Muscle of leg (tissue), 11 donors: Measurements from ENCODE around the gene ELL2. TPM values are rescaled to one million over a fixed set of nuclear protein-coding genes. Genes with fewer than 3 reads are reported as not detected.

ENCODE experiments used
- DNase-seq: peaks from one replicate; pipeline ENCODE4 v3.0.0; 2013
- H3K27ac ChIP-seq: one replicate; pipeline ENCODE4 v1.5.1; 2013; ENCODE audit warnings: mild to moderate bottlenecking, low read length, control low read depth
- H3K27me3 ChIP-seq: one replicate; pipeline ENCODE4 v1.6.1; 2013; ENCODE audit warnings: low read length; ENCODE audit not compliant: control insufficient read depth, insufficient read depth
- H3K36me3 ChIP-seq: one replicate; pipeline ENCODE4 v1.6.1; 2013; ENCODE audit warnings: low read length; ENCODE audit not compliant: control insufficient read depth, insufficient read depth
- H3K4me1 ChIP-seq: one replicate; pipeline ENCODE4 v1.6.1; 2013; ENCODE audit warnings: low read length; ENCODE audit not compliant: control insufficient read depth, insufficient read depth
- H3K4me3 ChIP-seq: one replicate; pipeline ENCODE4 v1.5.1; 2013; ENCODE audit warnings: low read length, control low read depth
- H3K9me3 ChIP-seq: replicated peaks from 2 replicates; pipeline ENCODE4 v1.6.1; 2013; ENCODE audit warnings: low read depth, low read length; ENCODE audit not compliant: control insufficient read depth
- WGBS: methylation state at CpG from one replicate; pipeline ENCODE4 v1.1.5; 2013; ENCODE audit warnings: missing lambda C conversion rate; ENCODE audit not compliant: insufficient coverage; 5-methylcytosine and 5-hydroxymethylcytosine counted together
- polyA plus RNA-seq, 8 donors: library from polyadenylated mRNA; unstranded; fragments of 120-200 nt; gene quantifications; one replicate each; pipeline versions ENCODE4 v1.2.1 to v1.2.3, GENCODE V29; 2013; ENCODE audit warnings: inconsistent platforms in 1 of 8, low replicate concordance in 1 of 8; ENCODE audit not compliant: insufficient read length in 8 of 8, insufficient read depth in 1 of 8
- total RNA-seq: library from RNA; stranded (reverse); fragments of 120-200 nt; gene quantifications from one replicate; pipeline ENCODE4 v1.2.4, GENCODE V29; 2013

The ELL2 gene
- total and polyA plus RNA-seq, 9 donors: 2.1 to 4.9 (median 3.5) TPM

DNA sequence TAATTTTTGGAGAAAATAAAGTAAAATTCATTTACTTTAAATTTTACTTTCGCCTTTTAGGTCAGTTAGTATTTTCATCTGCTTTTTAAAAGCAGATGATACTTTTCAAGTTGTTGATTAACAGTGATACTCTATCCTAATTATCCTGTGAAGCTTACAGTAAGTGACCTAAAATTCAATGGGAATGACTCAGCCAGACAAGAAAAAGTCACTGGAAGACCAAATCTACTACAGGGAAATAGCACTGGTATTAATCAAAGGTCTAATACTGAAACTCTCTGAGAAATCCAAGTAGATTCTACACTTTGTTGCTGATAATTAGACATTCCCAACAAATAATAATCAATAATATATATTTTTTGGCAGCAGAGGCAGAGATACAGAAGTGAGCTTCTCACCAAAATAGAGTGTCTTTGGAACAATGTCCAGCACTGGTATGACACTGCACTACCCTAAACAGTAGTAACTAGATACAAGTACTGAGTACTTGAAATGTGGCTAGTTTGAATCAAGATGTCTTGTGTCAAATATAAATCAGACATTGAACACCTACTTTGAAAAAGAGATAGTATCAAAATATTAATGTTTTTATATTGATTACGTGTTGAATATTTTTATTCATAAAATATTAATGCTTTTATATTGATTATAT is 22.8 kb upstream of the ELL2 start:
- H3K27ac ChIP-seq: no peak overlapping the region
- H3K27me3 ChIP-seq: no peaks in the 10 kb centered on the region
- H3K36me3 ChIP-seq: no peaks in the 10 kb centered on the region
- no peaks in the 10 kb centered on the region for H3K9me3 ChIP-seq
- no CpG with 5 or more reads among the region's 2 CpGs for WGBS
- DNase-seq: no peak
- H3K4me3 ChIP-seq: no peak overlapping the region
- no peaks in the 10 kb centered on the region for H3K4me1 ChIP-seq

GRCh38 chr5:95983509-95983908 is 21.9 kb upstream of the ELL2 start:
- H3K9me3 ChIP-seq: no peaks in the 10 kb centered on the region
- no peak for DNase-seq
- no CpG with 5 or more reads among the region's 2 CpGs for WGBS
- no peaks in the 10 kb centered on the region for H3K36me3 ChIP-seq
- no peaks in the 10 kb centered on the region for H3K27me3 ChIP-seq
- H3K4me3 ChIP-seq: no peak overlapping the region
- H3K4me1 ChIP-seq: no peaks in the 10 kb centered on the region
- H3K27ac ChIP-seq: no peak overlapping the region

DNA sequence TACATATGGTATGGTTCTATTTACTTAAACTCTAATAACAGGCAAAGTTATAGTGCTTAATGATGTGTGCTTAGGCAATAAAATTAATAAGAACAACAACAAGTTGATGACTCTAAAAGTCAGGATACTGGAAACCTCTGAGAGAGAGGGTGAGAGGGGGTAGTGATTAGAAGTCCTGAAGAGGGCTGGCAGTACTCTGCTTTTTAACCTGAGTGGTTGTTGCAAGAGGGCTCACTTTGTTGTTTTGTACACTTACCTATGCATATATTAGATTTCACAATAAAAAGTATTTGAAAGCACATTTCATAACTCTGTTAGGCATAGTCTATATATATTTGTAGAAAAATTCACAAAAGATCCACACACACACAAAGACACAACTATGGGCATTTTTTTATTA is 21.4 kb upstream of the ELL2 start:
- H3K36me3 ChIP-seq: no peaks in the 10 kb centered on the region
- H3K27ac ChIP-seq: no peak overlapping the region
- no peak for DNase-seq
- H3K27me3 ChIP-seq: no peaks in the 10 kb centered on the region
- H3K9me3 ChIP-seq: no peaks in the 10 kb centered on the region
- H3K4me1 ChIP-seq: no peaks in the 10 kb centered on the region
- no peak overlapping the region for H3K4me3 ChIP-seq

GRCh38 chr5:95976606-95977005 is 15.0 kb upstream of the ELL2 start:
- no peak overlapping the region for H3K27ac ChIP-seq
- no peak overlapping the region for H3K4me3 ChIP-seq
- WGBS: no CpG with 5 or more reads among the region's 1 CpG
- no peaks in the 10 kb centered on the region for H3K27me3 ChIP-seq
- H3K4me1 ChIP-seq: no peaks in the 10 kb centered on the region
- H3K36me3 ChIP-seq: no peaks in the 10 kb centered on the region
- DNase-seq: no peak
- H3K9me3 ChIP-seq: no peaks in the 10 kb centered on the region

GRCh38 chr5:95975703-95976102 is 14.1 kb upstream of the ELL2 start:
- Histone ChIP-seq H3K4me3 (no peak overlapping the region), H3K4me1 (no peaks in the 10 kb centered on the region), H3K27ac (no peak overlapping the region), H3K36me3 (no peaks in the 10 kb centered on the region), H3K9me3 (no peaks in the 10 kb centered on the region), H3K27me3 (no peaks in the 10 kb centered on the region)
- no CpG with 5 or more reads among the region's 1 CpG for WGBS
- DNase-seq: no peak

GRCh38 chr5:95973793-95974325 is 12.2 kb upstream of the ELL2 start:
- H3K9me3 ChIP-seq: no peaks in the 10 kb centered on the region
- no peaks in the 10 kb centered on the region for H3K4me1 ChIP-seq
- no peak overlapping the region for H3K27ac ChIP-seq
- DNase-seq: no peak
- no peak overlapping the region for H3K4me3 ChIP-seq
- H3K27me3 ChIP-seq: no peaks in the 10 kb centered on the region
- no CpG with 5 or more reads among the region's 3 CpGs for WGBS
- no peaks in the 10 kb centered on the region for H3K36me3 ChIP-seq

DNA sequence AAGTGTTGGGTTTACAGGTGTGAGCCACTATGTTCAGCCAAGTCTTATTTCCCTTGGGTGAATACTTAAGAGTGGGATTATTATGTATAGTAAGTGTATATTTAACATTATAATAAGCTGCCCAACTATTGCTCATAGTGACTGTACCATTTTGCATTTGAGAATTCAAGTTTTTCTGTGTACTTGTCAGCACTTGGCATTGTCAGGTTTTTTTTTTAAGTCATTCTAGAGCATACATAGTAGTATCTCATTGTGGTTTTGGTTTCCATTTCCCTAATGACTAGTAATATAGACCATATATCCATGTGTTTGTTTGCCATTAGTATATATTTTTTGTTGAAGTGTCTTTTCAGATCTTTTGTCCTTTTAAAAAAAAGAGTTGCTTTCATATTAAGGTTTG is 10.5 kb upstream of the ELL2 start:
- no peaks in the 10 kb centered on the region for H3K36me3 ChIP-seq
- H3K4me1 ChIP-seq: no peaks in the 10 kb centered on the region
- DNase-seq: no peak
- H3K27me3 ChIP-seq: no peaks in the 10 kb centered on the region
- H3K4me3 ChIP-seq: no peak overlapping the region
- H3K9me3 ChIP-seq: no peaks in the 10 kb centered on the region
- H3K27ac ChIP-seq: no peak overlapping the region

- H3K27me3 ChIP-seq: no peaks in the 10 kb centered on the region
- no peak for DNase-seq
- no peak overlapping the region for H3K4me3 ChIP-seq
- no CpG with 5 or more reads among the region's 1 CpG for WGBS
- H3K9me3 ChIP-seq: no peaks in the 10 kb centered on the region
- no peak overlapping the region for H3K27ac ChIP-seq
- H3K36me3 ChIP-seq: no peaks in the 10 kb centered on the region
- no peaks in the 10 kb centered on the region for H3K4me1 ChIP-seq
Observed at GRCh38 chr5:95970359-95970704, 8.7 kb upstream of the ELL2 start.

- Histone ChIP-seq H3K27me3 (no peaks in the 10 kb centered on the region), H3K4me3 (no peak overlapping the region), H3K9me3 (no peaks in the 10 kb centered on the region), H3K4me1 (no peaks in the 10 kb centered on the region), H3K36me3 (no peaks in the 10 kb centered on the region), H3K27ac (no peak overlapping the region)
- 100% methylated on average over 3 of the region's 5 CpGs for WGBS
- DNase-seq: no peak
Observed at GRCh38 chr5:95969651-95970358, 8.2 kb upstream of the ELL2 start.

DNA sequence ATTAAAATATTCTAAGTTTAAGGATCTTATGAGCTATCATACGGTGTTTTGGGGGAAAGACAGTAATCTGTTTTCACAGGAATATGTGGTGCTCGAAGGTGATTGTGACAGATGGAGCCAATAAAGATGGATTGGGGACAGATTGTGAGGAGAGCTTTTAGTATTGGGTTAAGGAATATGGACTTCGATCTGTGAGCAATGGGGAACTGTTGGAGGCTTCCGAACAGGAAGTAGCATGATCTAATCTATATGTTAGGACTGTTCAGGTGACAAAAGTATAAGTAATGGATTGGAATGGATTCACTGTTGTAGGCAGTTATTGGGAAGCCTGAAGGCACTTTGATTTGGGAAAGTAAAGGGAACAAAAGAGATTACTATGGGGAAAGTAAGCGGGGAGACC is 7.4 kb upstream of the ELL2 start:
- Histone ChIP-seq H3K4me1 (no peaks in the 10 kb centered on the region), H3K36me3 (no peaks in the 10 kb centered on the region), H3K27me3 (no peaks in the 10 kb centered on the region), H3K27ac (no peak overlapping the region), H3K9me3 (no peaks in the 10 kb centered on the region), H3K4me3 (no peak overlapping the region)
- no peak for DNase-seq
- 83% methylated on average over 5 of the region's 5 CpGs for WGBS
